HEK293 (cell line): ENCODE results near the gene TGOLN2.

Experiments
- PRDM10 ChIP-seq: fragments of 450-650 bp; formaldehyde crosslinking; IDR thresholded peaks from 2 replicates; pipeline ENCODE4 v1.5.1; 2016; ENCODE audit warnings: missing biosample characterization, missing genetic modification characterization
- ZNF114 ChIP-seq: fragments of 450-650 bp; formaldehyde crosslinking; IDR thresholded peaks from 2 replicates; pipeline ENCODE4 v1.5.0; 2017; ENCODE audit warnings: missing biosample characterization, missing genetic modification characterization
- ZNF248 ChIP-seq: fragments of 450-650 bp; formaldehyde crosslinking; IDR thresholded peaks from 2 replicates; pipeline ENCODE4 v1.5.1; 2017; ENCODE audit warnings: missing biosample characterization, missing genetic modification characterization
- ZNF529 ChIP-seq: fragments of 450-650 bp; formaldehyde crosslinking; IDR thresholded peaks from 2 replicates; pipeline ENCODE4 v1.5.1; 2017; ENCODE audit warnings: missing genetic modification characterization, missing biosample characterization; ENCODE audit not compliant: insufficient replicate concordance
- ZNF560 ChIP-seq: fragments of 450-650 bp; formaldehyde crosslinking; IDR thresholded peaks from 2 replicates; pipeline ENCODE4 v1.5.1; 2017; ENCODE audit warnings: missing biosample characterization, missing genetic modification characterization, borderline replicate concordance
- ZNF664 ChIP-seq: fragments of 450-650 bp; formaldehyde crosslinking; IDR thresholded peaks from 2 replicates; pipeline ENCODE4 v1.5.1; 2016; ENCODE audit warnings: missing biosample characterization, missing genetic modification characterization
- ZNF701 ChIP-seq: fragments of 450-650 bp; formaldehyde crosslinking; IDR thresholded peaks from 2 replicates; pipeline ENCODE4 v1.5.1; 2016; ENCODE audit warnings: missing biosample characterization, missing genetic modification characterization
- TF ChIP-seq, protein P1 (sequence below): fragments of 450-650 bp; formaldehyde crosslinking; IDR thresholded peaks from 2 replicates; pipeline ENCODE4 v1.5.1; 2016; ENCODE audit warnings: missing biosample characterization, missing genetic modification characterization
- TF ChIP-seq, protein P2 (sequence below): fragments of 450-650 bp; formaldehyde crosslinking; IDR thresholded peaks from 2 replicates; pipeline ENCODE4 v1.5.1; 2016; ENCODE audit warnings: missing biosample characterization, missing genetic modification characterization

- TF ChIP-seq, protein P1, sequence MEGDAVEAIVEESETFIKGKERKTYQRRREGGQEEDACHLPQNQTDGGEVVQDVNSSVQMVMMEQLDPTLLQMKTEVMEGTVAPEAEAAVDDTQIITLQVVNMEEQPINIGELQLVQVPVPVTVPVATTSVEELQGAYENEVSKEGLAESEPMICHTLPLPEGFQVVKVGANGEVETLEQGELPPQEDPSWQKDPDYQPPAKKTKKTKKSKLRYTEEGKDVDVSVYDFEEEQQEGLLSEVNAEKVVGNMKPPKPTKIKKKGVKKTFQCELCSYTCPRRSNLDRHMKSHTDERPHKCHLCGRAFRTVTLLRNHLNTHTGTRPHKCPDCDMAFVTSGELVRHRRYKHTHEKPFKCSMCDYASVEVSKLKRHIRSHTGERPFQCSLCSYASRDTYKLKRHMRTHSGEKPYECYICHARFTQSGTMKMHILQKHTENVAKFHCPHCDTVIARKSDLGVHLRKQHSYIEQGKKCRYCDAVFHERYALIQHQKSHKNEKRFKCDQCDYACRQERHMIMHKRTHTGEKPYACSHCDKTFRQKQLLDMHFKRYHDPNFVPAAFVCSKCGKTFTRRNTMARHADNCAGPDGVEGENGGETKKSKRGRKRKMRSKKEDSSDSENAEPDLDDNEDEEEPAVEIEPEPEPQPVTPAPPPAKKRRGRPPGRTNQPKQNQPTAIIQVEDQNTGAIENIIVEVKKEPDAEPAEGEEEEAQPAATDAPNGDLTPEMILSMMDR (tag by site-specific recombination), result no peak
- TF ChIP-seq, protein P2, sequence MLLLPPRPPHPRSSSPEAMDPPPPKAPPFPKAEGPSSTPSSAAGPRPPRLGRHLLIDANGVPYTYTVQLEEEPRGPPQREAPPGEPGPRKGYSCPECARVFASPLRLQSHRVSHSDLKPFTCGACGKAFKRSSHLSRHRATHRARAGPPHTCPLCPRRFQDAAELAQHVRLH, result no peak
- TF ChIP-seq PRDM10, result peak; percentile 71
- TF ChIP-seq ZNF560 (tag by site-specific recombination), result no peak
- no peak for TF ChIP-seq ZNF114 (tag by site-specific recombination)
- no peak for TF ChIP-seq ZNF529 (tag by site-specific recombination)
- no peak for TF ChIP-seq ZNF701 (tag by site-specific recombination)
- no peak for TF ChIP-seq ZNF248 (tag by site-specific recombination)
- TF ChIP-seq ZNF664 (tag by site-specific recombination), result no peak
These were observed 26.7 kb upstream of the TGOLN2 start, which contains the start of the genes ELMOD3 and RETSAT for GRCh38 chr2:85354286-85355072.
